ENCODE results near the gene TASOR. TPM values are rescaled to one million over a fixed set of nuclear protein-coding genes. Genes with fewer than 3 reads are reported as not detected.

Gene TASOR
- total and polyA plus RNA-seq, 7 experiments from 2014 or later = 24.5 to 113 (median 64.1) TPM

DNA sequence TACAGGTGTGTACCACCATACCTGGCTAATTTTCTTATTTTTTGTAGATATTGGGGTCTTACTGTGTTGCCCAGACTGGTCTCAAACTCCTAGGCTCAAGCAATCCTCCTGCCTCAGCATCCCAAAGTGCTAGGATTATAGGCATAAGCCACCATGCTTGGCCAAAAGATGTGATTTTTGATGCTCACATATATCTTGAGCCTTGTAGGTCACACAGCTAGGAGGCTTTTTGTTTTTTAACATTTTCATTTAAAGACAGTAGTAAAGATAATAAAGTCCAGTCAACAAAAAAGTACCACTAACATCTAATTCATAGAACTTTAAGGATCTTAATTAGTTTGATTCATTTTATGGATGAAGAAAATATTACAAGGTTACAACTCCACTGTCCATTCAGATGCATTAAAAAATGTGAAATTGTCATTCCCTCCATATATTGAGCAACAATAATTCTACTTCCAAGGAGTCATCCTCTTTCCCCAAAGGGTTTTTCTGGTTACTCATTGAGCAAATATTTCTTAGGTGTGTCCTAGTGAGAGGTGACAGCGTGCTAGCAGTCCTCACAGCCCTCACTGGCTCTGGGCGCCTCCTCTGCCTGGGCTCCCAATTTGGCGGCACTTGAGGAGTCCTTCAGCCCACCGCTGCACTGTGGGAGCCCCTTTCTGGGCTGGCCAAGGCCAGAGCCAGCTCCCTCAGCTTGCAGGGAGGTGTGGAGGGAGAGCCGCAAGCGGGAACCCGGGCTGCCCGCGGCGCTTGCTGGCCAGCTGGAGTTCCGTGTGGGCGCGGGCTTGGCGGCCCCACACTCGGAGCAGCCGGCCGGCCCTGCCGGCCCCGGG is 8.3 kb upstream of the TASOR start:
- no peak overlapping the region for H3K27ac ChIP-seq (ENCODE audit: low read depth, low read length)
- peak overlapping the region in 1 of 10 donors; percentile 33 for H3K4me3 Mint-ChIP-seq
- H3K36me3 ChIP-seq (ENCODE audit: control insufficient read depth in 2 of 3, insufficient read depth in 3 of 3, low read length in 3 of 3) = no peaks in the 10 kb centered on the region
- CTCF ChIA-PET = no interaction called here
- peaks cover 33 to 43% (median 40%) of the 10 kb centered on the region in 7 donors for H3K4me1 Mint-ChIP-seq
- H3K27me3 ChIP-seq (ENCODE audit: control insufficient read depth in 2 of 2, insufficient read depth in 2 of 2, low read length in 2 of 2) = no peaks in the 10 kb centered on the region
- POLR2A ChIA-PET = interaction anchor here (0.7 to 5.2 kb wide), 4 partner anchors 8 to 112 kb away, joined by 3 to 54 read pairs (median 3); partner anchors contain the start of gene TASOR
- no peaks in the 10 kb centered on the region for H3K9me3 ChIP-seq (ENCODE audit: control insufficient read depth in 2 of 3, low read length in 3 of 3)
- peaks cover 0 to 3% (median 0%) of the 10 kb centered on the region in 5 donors for H3K36me3 Mint-ChIP-seq
- H3K27ac Mint-ChIP-seq = no peak overlapping the region
- H3K4me3 ChIP-seq (ENCODE audit: low read length) = no peak overlapping the region
- DNase-seq (no peak), ATAC-seq (no peak)
- intact Hi-C loops (cut with micrococcal nuclease) = no loop called here
- H3K4me1 ChIP-seq (ENCODE audit: control insufficient read depth in 2 of 2, insufficient read depth in 2 of 2, low read length in 2 of 2) = peaks cover 32% of the 10 kb centered on the region in 2 donors
- H3K9me3 Mint-ChIP-seq = no peaks in the 10 kb centered on the region
- no peaks in the 10 kb centered on the region for H3K27me3 Mint-ChIP-seq

DNA sequence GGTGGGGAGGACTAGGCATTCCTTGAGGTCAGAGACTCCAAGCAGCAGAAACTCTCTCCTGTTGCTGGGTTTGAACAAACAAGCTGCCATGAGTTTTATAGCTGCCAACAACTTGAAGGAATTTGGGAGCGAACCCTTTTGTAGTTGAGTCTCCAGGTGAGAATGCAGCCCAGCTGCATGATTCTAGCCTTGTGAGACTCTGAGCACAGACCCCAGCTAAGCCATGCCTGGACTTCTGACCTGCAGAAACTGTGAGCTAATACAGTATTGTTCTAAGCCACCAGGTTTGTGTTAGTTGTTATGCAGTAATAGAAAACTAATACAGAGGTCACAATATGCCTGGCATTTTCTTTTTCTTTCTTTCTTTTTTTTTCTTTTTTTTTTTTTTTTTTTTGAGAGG is 6.2 kb upstream of the TASOR start:
- no peaks in the 10 kb centered on the region for H3K9me3 ChIP-seq (ENCODE audit: control insufficient read depth in 2 of 3, low read length in 3 of 3)
- H3K27me3 Mint-ChIP-seq = no peaks in the 10 kb centered on the region
- ATAC-seq = no peak
- no peaks in the 10 kb centered on the region for H3K9me3 Mint-ChIP-seq
- no peak for DNase-seq
- peaks cover 12 to 13% of the 10 kb centered on the region in 2 donors for H3K4me1 ChIP-seq (ENCODE audit: control insufficient read depth in 2 of 2, insufficient read depth in 2 of 2, low read length in 2 of 2)
- H3K27ac ChIP-seq (ENCODE audit: low read depth, low read length) = no peak overlapping the region
- no peaks in the 10 kb centered on the region for H3K27me3 ChIP-seq (ENCODE audit: control insufficient read depth in 2 of 2, insufficient read depth in 2 of 2, low read length in 2 of 2)
- H3K27ac Mint-ChIP-seq = no peak overlapping the region
- no peak overlapping the region for H3K4me3 ChIP-seq (ENCODE audit: low read length)
- H3K4me1 Mint-ChIP-seq = peaks cover 17 to 25% (median 20%) of the 10 kb centered on the region in 7 donors
- no peaks in the 10 kb centered on the region for H3K36me3 ChIP-seq (ENCODE audit: control insufficient read depth in 2 of 3, insufficient read depth in 3 of 3, low read length in 3 of 3)
- H3K36me3 Mint-ChIP-seq = peaks cover 0 to 5% (median under 1%) of the 10 kb centered on the region in 5 donors
- intact Hi-C loops (cut with micrococcal nuclease) = no loop called here
- ChIA-PET POLR2A (interaction anchor here (0.8 to 1.1 kb wide), 2 partner anchors 47 to 249 kb away, joined by 3 to 4 read pairs; no protein-coding TSS in a partner anchor), CTCF (no interaction called here)
- no peak overlapping the region for H3K4me3 Mint-ChIP-seq

DNA sequence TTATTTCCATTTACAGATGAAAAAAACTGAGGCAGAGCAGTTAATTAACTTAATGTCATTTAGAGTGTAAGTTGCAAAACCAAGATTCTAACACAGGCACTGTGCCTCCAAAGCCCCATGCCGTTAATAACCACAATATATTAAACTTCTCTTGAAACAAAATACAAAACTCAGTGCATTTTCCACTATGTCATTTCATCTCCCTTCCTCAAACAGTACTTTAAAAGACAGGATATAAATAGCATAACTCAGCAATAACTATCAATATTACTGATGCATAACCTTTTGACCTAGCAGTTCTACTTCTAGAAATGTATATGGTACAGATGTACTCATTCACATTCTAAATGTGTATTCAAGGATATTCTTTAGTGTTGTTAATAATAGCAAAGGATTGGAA is 5.1 kb upstream of the TASOR start:
- peaks cover 0 to 11% (median 3%) of the 10 kb centered on the region in 5 donors for H3K36me3 Mint-ChIP-seq

DNA sequence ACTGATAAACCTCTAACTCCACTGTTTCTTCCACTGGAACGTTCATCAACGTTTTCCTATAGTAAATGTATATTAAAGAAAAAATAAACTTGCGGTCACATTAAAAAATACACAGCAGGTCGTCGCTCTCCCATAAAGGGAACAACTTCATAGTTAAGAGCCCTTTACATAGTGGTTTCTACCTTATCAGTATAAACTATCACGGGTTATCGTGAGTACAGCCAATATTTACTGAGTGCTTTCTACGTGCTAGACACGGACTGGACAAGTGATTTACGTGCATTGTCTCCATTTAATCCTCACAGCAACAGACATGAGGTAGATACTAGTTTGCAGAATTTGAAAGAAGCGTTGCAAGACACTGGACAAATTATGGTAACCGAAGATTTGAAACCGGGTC is 964 bp upstream of the TASOR start:
- H3K27me3 Mint-ChIP-seq = no peaks in the 10 kb centered on the region

More for the DNA sequence above, 5.1 kb upstream of the TASOR start:
- Mint-ChIP-seq H3K4me1 (peaks cover 8 to 23% (median 14%) of the 10 kb centered on the region in 7 donors), H3K9me3 (peaks cover 0 to 5% (median 0%) of the 10 kb centered on the region in 11 donors), H3K27me3 (no peaks in the 10 kb centered on the region), H3K27ac (peak overlapping the region in 1 of 9 donors; percentile 12), H3K4me3 (no peak overlapping the region)
- Histone ChIP-seq H3K4me1 (ENCODE audit: control insufficient read depth in 2 of 2, insufficient read depth in 2 of 2, low read length in 2 of 2) (peaks cover 6 to 8% of the 10 kb centered on the region in 2 donors), H3K9me3 (ENCODE audit: control insufficient read depth in 2 of 3, low read length in 3 of 3) (no peaks in the 10 kb centered on the region), H3K27me3 (ENCODE audit: control insufficient read depth in 2 of 2, insufficient read depth in 2 of 2, low read length in 2 of 2) (no peaks in the 10 kb centered on the region), H3K4me3 (ENCODE audit: low read length) (no peak overlapping the region), H3K36me3 (ENCODE audit: control insufficient read depth in 2 of 3, insufficient read depth in 3 of 3, low read length in 3 of 3) (no peaks in the 10 kb centered on the region), H3K27ac (ENCODE audit: low read depth, low read length) (no peak overlapping the region)
- intact Hi-C loops (cut with micrococcal nuclease) = no loop called here
- DNase-seq (no peak), ATAC-seq (no peak)
- ChIA-PET CTCF (no interaction called here), POLR2A (interaction anchor here (0.6 kb wide), 2 partner anchors 123 kb away, joined by 3 to 4 read pairs; no protein-coding TSS in a partner anchor)

DNA sequence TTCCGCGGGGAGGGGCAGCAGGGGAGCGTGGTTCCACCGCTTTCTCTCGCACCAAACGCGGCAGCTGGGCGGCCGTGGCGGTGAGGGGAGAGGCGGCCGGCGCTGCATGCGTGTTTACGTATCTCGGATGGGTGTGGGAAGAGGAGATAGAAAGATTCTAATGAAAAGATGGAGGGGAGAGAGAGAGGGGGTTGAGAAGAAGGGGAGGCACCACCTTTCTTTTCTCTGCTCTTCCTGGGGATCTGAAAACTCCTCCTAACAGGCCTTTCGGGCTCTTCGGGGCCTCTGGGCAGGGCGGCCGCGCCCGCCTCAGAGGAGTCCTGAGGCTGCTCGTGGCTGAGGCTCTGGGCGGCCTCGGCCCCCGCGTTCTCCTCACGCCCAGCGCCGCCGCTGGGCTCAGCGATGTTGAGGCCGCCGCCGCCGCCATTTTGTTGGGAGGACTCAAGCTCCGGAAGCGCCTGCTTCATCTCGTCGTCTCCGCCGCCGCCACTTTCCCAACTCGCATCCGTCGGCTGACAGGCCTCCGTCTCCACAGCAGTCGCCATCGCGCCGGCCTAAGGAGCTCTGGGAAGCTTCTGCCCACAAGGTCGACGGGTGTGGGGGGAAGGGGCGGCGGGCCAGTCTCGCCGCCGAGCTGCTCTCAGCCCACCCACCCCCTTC is 473 bp downstream of the TASOR start:
- peaks cover 28 to 55% (median 48%) of the 10 kb centered on the region in 7 donors for H3K4me1 Mint-ChIP-seq

More for the DNA sequence above, 964 bp upstream of the TASOR start:
- peaks cover 0 to 7% (median 0%) of the 10 kb centered on the region in 3 experiments for H3K36me3 ChIP-seq (ENCODE audit: control insufficient read depth in 2 of 3, insufficient read depth in 3 of 3, low read length in 3 of 3)
- peak overlapping the region; percentile 32 to 98 (median 70) for H3K4me3 Mint-ChIP-seq
- no peak for ATAC-seq
- peaks cover 19 to 42% (median 35%) of the 10 kb centered on the region in 7 donors for H3K4me1 Mint-ChIP-seq
- no peaks in the 10 kb centered on the region for H3K9me3 ChIP-seq (ENCODE audit: control insufficient read depth in 2 of 3, low read length in 3 of 3)
- no peak overlapping the region for H3K4me3 ChIP-seq (ENCODE audit: low read length)
- ChIA-PET POLR2A (interaction anchor here (1.0 to 2.8 kb wide), 5 partner anchors 10 to 127 kb away, joined by 3 to 54 read pairs (median 34); partner anchors contain the start of genes ARHGEF3 and CCDC66), CTCF (no interaction called here)
- H3K4me1 ChIP-seq (ENCODE audit: control insufficient read depth in 2 of 2, insufficient read depth in 2 of 2, low read length in 2 of 2) = peaks cover 28 to 29% of the 10 kb centered on the region in 2 donors
- H3K27me3 ChIP-seq (ENCODE audit: control insufficient read depth in 2 of 2, insufficient read depth in 2 of 2, low read length in 2 of 2) = no peaks in the 10 kb centered on the region
- intact Hi-C loops (cut with micrococcal nuclease) = loop anchor here (5.0 kb wide), 5 partner anchors 43 to 1073 kb away; partner anchors contain the start of genes APPL1 (in 2 of the 2) and SLMAP (in 1 of the 2)
- peaks cover 0 to 35% (median 18%) of the 10 kb centered on the region in 5 donors for H3K36me3 Mint-ChIP-seq
- H3K9me3 Mint-ChIP-seq = peaks cover 0 to 11% (median 0%) of the 10 kb centered on the region in 11 donors
- H3K27ac ChIP-seq (ENCODE audit: low read depth, low read length) = no peak overlapping the region
- DNase-seq = no peak
- peak overlapping the region; percentile 68 to 94 (median 85) for H3K27ac Mint-ChIP-seq

More for the DNA sequence above, 473 bp downstream of the TASOR start:
- peak; percentile 70 to 84 (median 79) for DNase-seq
- intact Hi-C loops (cut with micrococcal nuclease) = loop anchor here (1.0 to 5.0 kb wide), 14 partner anchors 8 to 1750 kb away; partner anchors contain the start of genes APPL1 (in 2 of the 2), ARF4 (in 2 of the 2), CCDC66 (in 2 of the 2) and ARHGEF3 (in 1 of the 2)
- Histone ChIP-seq H3K27ac (ENCODE audit: low read depth, low read length) (peak overlapping the region; percentile 92), H3K36me3 (ENCODE audit: control insufficient read depth in 2 of 3, insufficient read depth in 3 of 3, low read length in 3 of 3) (peaks cover 0 to 7% (median 0%) of the 10 kb centered on the region in 3 experiments), H3K27me3 (ENCODE audit: control insufficient read depth in 2 of 2, insufficient read depth in 2 of 2, low read length in 2 of 2) (no peaks in the 10 kb centered on the region), H3K9me3 (ENCODE audit: control insufficient read depth in 2 of 3, low read length in 3 of 3) (no peaks in the 10 kb centered on the region), H3K4me1 (ENCODE audit: control insufficient read depth in 2 of 2, insufficient read depth in 2 of 2, low read length in 2 of 2) (peaks cover 33 to 34% of the 10 kb centered on the region in 2 donors), H3K4me3 (ENCODE audit: low read length) (peak overlapping the region; percentile 93)
- Mint-ChIP-seq H3K4me3 (peak overlapping the region; percentile 88 to 100 (median 94)), H3K27me3 (no peaks in the 10 kb centered on the region), H3K27ac (peak overlapping the region; percentile 90 to 100 (median 94)), H3K36me3 (peaks cover 0 to 44% (median 26%) of the 10 kb centered on the region in 5 donors), H3K9me3 (peaks cover 0 to 15% (median 0%) of the 10 kb centered on the region in 11 donors)
- peak; percentile 81 for ATAC-seq
- ChIA-PET POLR2A (interaction anchor here (0.5 to 2.8 kb wide), 29 partner anchors 9 to 873 kb away, joined by 3 to 54 read pairs (median 4); partner anchors contain the start of genes ARHGEF3, CCDC66 and PDE12), CTCF (interaction anchor here (0.6 to 1.5 kb wide), 7 partner anchors 12 to 167 kb away, joined by 3 to 7 read pairs (median 3); no protein-coding TSS in a partner anchor)
